HG03025 (cell line): Measurements from ENCODE around the gene CD300A.
A peak's percentile ranks its signal among the peaks of the same experiment; 100 is the strongest.

Experiments
- ATAC-seq: cut with Tn5 transposase; IDR thresholded peaks from one replicate; pipeline ENCODE4 v1.9.1; 2021; ENCODE audit warnings: mild to moderate bottlenecking, moderate library complexity; ENCODE audit not compliant: unreplicated experiment, low FRiP score

CD300A gene

GRCh38 chr17:74453665-74454196, 12.7 kb upstream of the CD300A start:
- no peak for ATAC-seq

- ATAC-seq = no peak
These were observed 12.0 kb upstream of the CD300A start for GRCh38 chr17:74454197-74455024.

GRCh38 chr17:74455025-74455545, 11.3 kb upstream of the CD300A start:
- no peak for ATAC-seq

GRCh38 chr17:74455821-74456220, 10.6 kb upstream of the CD300A start:
- no peak for ATAC-seq

GRCh38 chr17:74457146-74457819, 9.2 kb upstream of the CD300A start:
- no peak for ATAC-seq

GRCh38 chr17:74457820-74458166, 8.6 kb upstream of the CD300A start:
- ATAC-seq = no peak

GRCh38 chr17:74458835-74459234, 7.6 kb upstream of the CD300A start:
- ATAC-seq = no peak

GRCh38 chr17:74459622-74460021, 6.8 kb upstream of the CD300A start:
- ATAC-seq = no peak

GRCh38 chr17:74460241-74460640, 6.2 kb upstream of the CD300A start:
- no peak for ATAC-seq

GRCh38 chr17:74460996-74461395, 5.4 kb upstream of the CD300A start:
- no peak for ATAC-seq

GRCh38 chr17:74461611-74462010, 4.8 kb upstream of the CD300A start:
- no peak for ATAC-seq

- no peak for ATAC-seq
These were observed 1.6 kb upstream of the CD300A start for GRCh38 chr17:74464730-74465377.

GRCh38 chr17:74465378-74466110, 890 bp upstream of the CD300A start:
- ATAC-seq = no peak

- ATAC-seq = no peak
These were observed 372 bp downstream of the CD300A start for GRCh38 chr17:74466828-74467184.

GRCh38 chr17:74467221-74467951, 952 bp downstream of the CD300A start:
- ATAC-seq = peak; percentile 61

- ATAC-seq = no peak
These were observed 4.9 kb downstream of the CD300A start for GRCh38 chr17:74471341-74471740.

GRCh38 chr17:74472890-74473289, 6.5 kb downstream of the CD300A start:
- no peak for ATAC-seq

GRCh38 chr17:74473294-74473693, 6.9 kb downstream of the CD300A start:
- ATAC-seq = no peak

- ATAC-seq = no peak
These were observed 7.8 kb downstream of the CD300A start for GRCh38 chr17:74474043-74474792.
